C4-2B (cell line): ENCODE data around the gene PARP15.

Experiments used
- CTCF ChIP-seq: fragments of 450-650 bp; conservative IDR thresholded peaks from 2 replicates; pipeline ENCODE4 v1.5.1; 2017; ENCODE audit warnings: mild to moderate bottlenecking
- ZFX ChIP-seq: fragments of 450-650 bp; IDR thresholded peaks from 2 replicates; pipeline ENCODE4 v1.6.1; 2017

DNA sequence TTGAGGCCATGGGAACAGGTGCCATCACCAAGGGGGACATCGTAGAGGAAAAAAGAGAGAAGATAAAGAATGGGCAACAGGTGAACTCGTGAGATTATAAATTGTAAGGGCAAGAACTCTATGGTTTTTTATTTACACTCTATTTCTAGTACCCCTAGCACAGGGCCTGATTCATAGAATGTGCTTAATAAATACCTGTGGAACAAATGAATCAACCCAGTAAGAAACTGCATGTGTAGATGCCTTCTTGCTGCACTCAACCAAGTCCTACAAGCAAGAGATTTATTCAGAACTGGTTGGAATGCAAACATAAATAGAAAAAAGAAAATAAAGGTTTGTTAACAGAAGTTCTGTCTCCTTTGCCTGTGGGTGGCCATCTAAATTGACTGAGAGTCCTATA, 44.0 kb upstream of the PARP15 start:
- TF ChIP-seq CTCF, result no peak
- no peak for TF ChIP-seq ZFX
